Panc1 (cell line): ENCODE results near the gene CABLES2. TPM values are rescaled to one million over a fixed set of nuclear protein-coding genes. Genes with fewer than 3 reads are reported as not detected.

Experiments
- ATAC-seq: fragments of 200-7000 bp; cut with Tn5 transposase; 2 replicates; pipeline ENCODE4 v1.9.1; 2020; ENCODE audit warnings: mild to moderate bottlenecking, moderate library complexity
- BruUV-seq: library from RNA; stranded (reverse); fragments of 400-500 nt; replicated peaks from 2 replicates; lab custom pipeline; 2021; lab: Mats Ljungman, UMichigan
- CTCF ChIA-PET: fragments of 300-600 bp; sonication (Branson Sonifier 250); formaldehyde crosslinking; loops from one replicate; lab custom pipeline; 2022; ENCODE audit warnings: antibody characterized with exemption; lab: Charles Lee
- POLR2A ChIA-PET: fragments of 300-600 bp; sonication (Branson Sonifier 250); formaldehyde crosslinking; loops from one replicate; lab custom pipeline; 2022; ENCODE audit warnings: antibody characterized with exemption; lab: Charles Lee
- DNase-seq: peaks from one replicate; pipeline ENCODE4 v3.0.0-alpha.2; 2010; ENCODE audit warnings: low read depth, low spot score
- H3K27ac ChIP-seq: 2 replicates; pipeline ENCODE4 v1.5.1; 2011; ENCODE audit warnings: mild to moderate bottlenecking, low read length, inconsistent platforms
- H3K27me3 ChIP-seq: fragments of 200-500 bp; sonication (Bioruptor generic); 2 replicates; pipeline ENCODE4 v1.6.0; 2014; ENCODE audit warnings: low read length, inconsistent platforms; ENCODE audit not compliant: control insufficient read depth, insufficient read depth
- H3K36me3 ChIP-seq: fragments of 200-500 bp; sonication (Bioruptor generic); 2 replicates; pipeline ENCODE4 v1.5.1; 2014; ENCODE audit warnings: inconsistent platforms, mild to moderate bottlenecking, low read length, moderate library complexity; ENCODE audit not compliant: control insufficient read depth, insufficient read depth
- H3K4me1 ChIP-seq: 2 replicates; pipeline ENCODE4 v1.5.1; 2011; ENCODE audit warnings: inconsistent platforms, mild to moderate bottlenecking, low read length, moderate library complexity; ENCODE audit not compliant: control insufficient read depth, insufficient read depth
- H3K4me3 ChIP-seq, 2 experiments: 2 replicates each; pipeline ENCODE4 v1.5.1; 2011 to 2012; ENCODE audit warnings: low read depth in 2 of 2, low read length in 2 of 2, mild to moderate bottlenecking in 2 of 2, inconsistent platforms in 1 of 2, moderate library complexity in 1 of 2
- H3K9me3 ChIP-seq: fragments of 200-500 bp; sonication (Bioruptor generic); 2 replicates; pipeline ENCODE4 v1.5.1; 2014; ENCODE audit warnings: low read depth, mild to moderate bottlenecking, inconsistent platforms, low read length, moderate library complexity; ENCODE audit not compliant: control insufficient read depth, insufficient read depth
- CTCF ChIP-seq: fragments of 450-650 bp; IDR thresholded peaks from 2 replicates; pipeline ENCODE4 v1.5.1; 2017; ENCODE audit warnings: mild to moderate bottlenecking
- POLR2AphosphoS5 ChIP-seq: IDR thresholded peaks from 2 replicates; pipeline ENCODE4 v1.6.1; 2012; ENCODE audit warnings: mild to moderate bottlenecking, low read depth, low read length, moderate library complexity
- REST ChIP-seq, 2 experiments: IDR thresholded peaks; 2 replicates each; pipeline ENCODE4 v1.6.1; 2011 to 2012; ENCODE audit warnings: low read depth in 2 of 2, control low read depth in 1 of 2, low read length in 1 of 2, mild to moderate bottlenecking in 1 of 2, moderate library complexity in 1 of 2; ENCODE audit not compliant: insufficient read depth in 1 of 2
- SIN3A ChIP-seq: IDR thresholded peaks from 2 replicates; pipeline ENCODE4 v1.6.1; 2012; ENCODE audit warnings: low read depth, mild to moderate bottlenecking, low read length, moderate library complexity, borderline replicate concordance; ENCODE audit not compliant: insufficient read depth
- TCF7L2 ChIP-seq: IDR thresholded peaks from 2 replicates; pipeline ENCODE4 v1.6.1; 2011; ENCODE audit warnings: mild to moderate bottlenecking, low read depth, low read length, inconsistent platforms
- in situ Hi-C: cut with HindIII; loops from 2 replicates; pipeline ENCODE4 v1.10.0; 2016; ENCODE audit warnings: low sequenced_read_pairs, low pct_unique_long_range_greater_than_20kb
- intact Hi-C: fragments of 100-400 bp; cut with micrococcal nuclease; formaldehyde crosslinking; loops from one replicate; pipeline ENCODE4 v1.10.0; 2022; ENCODE audit not compliant: unreplicated experiment
- total RNA-seq: library from RNA; stranded (reverse); gene quantifications from one replicate; pipeline ENCODE4 v1.2.1, GENCODE V29; 2021; ENCODE audit not compliant: unreplicated experiment

CABLES2 gene
- total RNA-seq, 1 experiment from 2014 or later, result 9.8 TPM

GRCh38 chr20:62359043-62359490 lies 48.0 kb downstream of the CABLES2 start:
- H3K27me3 ChIP-seq, result no peaks in the 10 kb centered on the region
- intact Hi-C loops, result no loop called here
- H3K36me3 ChIP-seq, result no peaks in the 10 kb centered on the region
- peaks cover 92% of the 10 kb centered on the region for H3K4me1 ChIP-seq
- H3K9me3 ChIP-seq, result no peaks in the 10 kb centered on the region
- no TSS peak for BruUV-seq
- peak overlapping the region; percentile 93 for H3K27ac ChIP-seq
- ATAC-seq (peak; percentile 3), DNase-seq (no peak)
- peak overlapping the region in 1 of 2 experiments; percentile 32; a peak in 1 of 4 replicates for H3K4me3 ChIP-seq
- ChIA-PET POLR2A (interaction anchor here (0.8 kb wide), 1 partner anchor 20 kb away, joined by 4 read pairs; no protein-coding TSS in a partner anchor), CTCF (no interaction called here)
- TF ChIP-seq CTCF (no peak), SIN3A (no peak), TCF7L2 (no peak)
- in situ Hi-C loops, result no loop called here

GRCh38 chr20:62358171-62359042 lies 48.7 kb downstream of the CABLES2 start:
- in situ Hi-C loops, result no loop called here
- H3K9me3 ChIP-seq, result no peaks in the 10 kb centered on the region
- H3K4me3 ChIP-seq, result peak overlapping the region in 1 of 2 experiments; percentile 32; a peak in 2 of 4 replicates
- CTCF ChIA-PET, result interaction anchor here (0.6 kb wide), 1 partner anchor 114 kb away, joined by 5 read pairs; no protein-coding TSS in a partner anchor
- H3K27ac ChIP-seq, result peak overlapping the region; percentile 93
- peak; percentile 7 for ATAC-seq
- H3K27me3 ChIP-seq, result no peaks in the 10 kb centered on the region
- TF ChIP-seq POLR2AphosphoS5, result no peak; the same call in 1 of the 2 replicates
- no peak for TF ChIP-seq TCF7L2
- no peak for TF ChIP-seq SIN3A
- no peak for TF ChIP-seq CTCF
- no peak for TF ChIP-seq REST (IDR thresholded peaks at IDR 0.05; ENCODE audit: insufficient read depth in 1 of 2, low read depth in 2 of 2, low read length in 1 of 2)
- intact Hi-C loops, result no loop called here
- POLR2A ChIA-PET, result interaction anchor here (0.8 kb wide), 1 partner anchor 21 kb away, joined by 4 read pairs; no protein-coding TSS in a partner anchor
- BruUV-seq, result no TSS peak
- peaks cover 92% of the 10 kb centered on the region for H3K4me1 ChIP-seq
- DNase-seq, result no peak
- H3K36me3 ChIP-seq, result no peaks in the 10 kb centered on the region
